Measurements from ENCODE around the gene NPHS1.

The NPHS1 gene

DNA sequence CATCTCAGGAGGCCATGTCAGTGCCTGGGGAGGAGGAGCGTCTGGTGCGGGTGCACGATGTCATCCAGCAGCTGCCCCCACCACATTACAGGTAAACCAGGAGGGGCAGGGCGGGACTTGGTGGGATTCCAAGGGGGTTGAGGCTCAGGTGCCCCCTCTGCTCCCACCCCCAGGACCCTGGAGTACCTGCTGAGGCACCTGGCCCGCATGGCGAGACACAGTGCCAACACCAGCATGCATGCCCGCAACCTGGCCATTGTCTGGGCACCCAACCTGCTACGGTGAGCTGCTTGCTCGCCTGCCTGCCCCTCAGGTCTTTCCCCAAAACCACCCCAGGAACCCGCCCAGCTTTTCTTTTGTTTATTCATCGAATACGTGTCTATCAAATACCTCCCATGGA, 69.7 kb downstream of the NPHS1 start:
- Histone ChIP-seq H3K9me3 (ENCODE audit: control insufficient read depth, insufficient read depth, low read length) (no peaks in the 10 kb centered on the region), H3K4me2 (ENCODE audit: low read length) (no peak overlapping the region), H3K27ac (ENCODE audit: low read depth, low read length) (no peak overlapping the region), H4K20me1 (ENCODE audit: control insufficient read depth, insufficient read depth, low read depth, low read length) (no peaks in the 10 kb centered on the region), H3K4me3 (ENCODE audit: low read length) (no peak overlapping the region), H3K9me2 (replicated peaks; ENCODE audit: control insufficient read depth, low read length) (no peaks in the 10 kb centered on the region), H3K27me3 (ENCODE audit: control insufficient read depth, low read length) (no peaks in the 10 kb centered on the region), H3K4me1 (ENCODE audit: control insufficient read depth, low read length) (no peaks in the 10 kb centered on the region), H3F3A (ENCODE audit: control insufficient read depth, insufficient read depth) (no peaks in the 10 kb centered on the region), H3K79me2 (ENCODE audit: control insufficient read depth, low read length) (no peaks in the 10 kb centered on the region), H3K36me3 (ENCODE audit: control insufficient read depth, low read length) (no peaks in the 10 kb centered on the region)
- TF ChIP-seq EZH2phosphoT487 (IDR thresholded peaks at IDR 0.05; ENCODE audit: borderline replicate concordance, low read length), result no peak
- TF ChIP-seq, protein P1, sequence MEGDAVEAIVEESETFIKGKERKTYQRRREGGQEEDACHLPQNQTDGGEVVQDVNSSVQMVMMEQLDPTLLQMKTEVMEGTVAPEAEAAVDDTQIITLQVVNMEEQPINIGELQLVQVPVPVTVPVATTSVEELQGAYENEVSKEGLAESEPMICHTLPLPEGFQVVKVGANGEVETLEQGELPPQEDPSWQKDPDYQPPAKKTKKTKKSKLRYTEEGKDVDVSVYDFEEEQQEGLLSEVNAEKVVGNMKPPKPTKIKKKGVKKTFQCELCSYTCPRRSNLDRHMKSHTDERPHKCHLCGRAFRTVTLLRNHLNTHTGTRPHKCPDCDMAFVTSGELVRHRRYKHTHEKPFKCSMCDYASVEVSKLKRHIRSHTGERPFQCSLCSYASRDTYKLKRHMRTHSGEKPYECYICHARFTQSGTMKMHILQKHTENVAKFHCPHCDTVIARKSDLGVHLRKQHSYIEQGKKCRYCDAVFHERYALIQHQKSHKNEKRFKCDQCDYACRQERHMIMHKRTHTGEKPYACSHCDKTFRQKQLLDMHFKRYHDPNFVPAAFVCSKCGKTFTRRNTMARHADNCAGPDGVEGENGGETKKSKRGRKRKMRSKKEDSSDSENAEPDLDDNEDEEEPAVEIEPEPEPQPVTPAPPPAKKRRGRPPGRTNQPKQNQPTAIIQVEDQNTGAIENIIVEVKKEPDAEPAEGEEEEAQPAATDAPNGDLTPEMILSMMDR (IDR thresholded peaks at IDR 0.05; ENCODE audit: low read depth, low read length, poor library complexity, severe bottlenecking), result no peak

DNA sequence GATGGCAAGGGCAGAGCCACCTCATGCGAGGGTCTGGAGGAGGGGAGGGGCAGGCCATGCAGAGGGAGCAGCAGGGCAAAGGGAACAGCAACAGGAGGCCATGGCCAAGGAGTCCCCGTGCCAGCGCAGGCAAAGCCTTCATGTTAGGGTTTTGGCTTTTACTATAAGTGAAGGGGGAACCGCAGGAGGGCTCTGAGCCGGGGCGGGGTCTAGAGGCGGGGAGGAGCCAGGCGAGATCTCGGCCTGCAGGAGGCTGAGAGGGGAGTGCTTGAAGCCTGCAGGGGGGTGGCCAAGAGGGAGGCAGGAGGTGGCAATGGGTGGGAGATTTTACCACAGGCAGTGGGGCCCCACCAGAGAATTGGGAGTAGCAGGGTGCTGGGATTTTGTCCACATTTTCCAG, 70.7 kb downstream of the NPHS1 start:
- Histone ChIP-seq H3K9me3 (ENCODE audit: control insufficient read depth, insufficient read depth, low read length) (no peaks in the 10 kb centered on the region), H3K36me3 (ENCODE audit: control insufficient read depth, low read length) (no peaks in the 10 kb centered on the region), H3F3A (ENCODE audit: control insufficient read depth, insufficient read depth) (no peaks in the 10 kb centered on the region), H3K27me3 (ENCODE audit: control insufficient read depth, low read length) (no peaks in the 10 kb centered on the region), H3K9me2 (replicated peaks; ENCODE audit: control insufficient read depth, low read length) (no peaks in the 10 kb centered on the region), H3K4me1 (ENCODE audit: control insufficient read depth, low read length) (peaks cover 1% of the 10 kb centered on the region), H3K4me2 (ENCODE audit: low read length) (no peak overlapping the region), H4K20me1 (ENCODE audit: control insufficient read depth, insufficient read depth, low read depth, low read length) (no peaks in the 10 kb centered on the region), H3K79me2 (ENCODE audit: control insufficient read depth, low read length) (no peaks in the 10 kb centered on the region), H3K27ac (ENCODE audit: low read depth, low read length) (no peak overlapping the region), H3K4me3 (ENCODE audit: low read length) (no peak overlapping the region)
- no peak for TF ChIP-seq EZH2phosphoT487 (IDR thresholded peaks at IDR 0.05; ENCODE audit: borderline replicate concordance, low read length)
- TF ChIP-seq, protein P1 (IDR thresholded peaks at IDR 0.05; ENCODE audit: low read depth, low read length, poor library complexity, severe bottlenecking), result no peak

DNA sequence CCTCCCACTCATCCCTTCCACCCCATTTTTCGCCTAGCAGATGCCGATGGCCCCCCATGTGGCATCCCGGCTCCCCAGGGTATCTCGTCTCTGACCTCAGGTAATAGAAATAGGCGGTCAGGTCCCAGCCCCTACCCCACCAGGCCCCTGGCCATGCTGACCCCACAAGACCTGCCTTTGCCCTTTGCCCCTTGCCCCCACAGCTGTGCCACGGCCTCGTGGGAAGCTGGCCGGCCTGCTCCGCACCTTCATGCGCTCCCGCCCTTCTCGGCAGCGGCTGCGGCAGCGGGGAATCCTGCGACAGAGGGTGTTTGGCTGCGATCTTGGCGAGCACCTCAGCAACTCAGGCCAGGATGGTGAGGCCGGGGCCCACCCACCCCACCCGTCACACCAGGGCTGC, 71.6 kb downstream of the NPHS1 start:
- peaks cover 9% of the 10 kb centered on the region for H3K4me1 ChIP-seq (ENCODE audit: control insufficient read depth, low read length)
- peaks cover 5% of the 10 kb centered on the region; the same call in 1 of the 2 replicates for H3K79me2 ChIP-seq (ENCODE audit: control insufficient read depth, low read length)
- no peaks in the 10 kb centered on the region for H3K36me3 ChIP-seq (ENCODE audit: control insufficient read depth, low read length)
- no peaks in the 10 kb centered on the region for H3K27me3 ChIP-seq (ENCODE audit: control insufficient read depth, low read length)
- H4K20me1 ChIP-seq (ENCODE audit: control insufficient read depth, insufficient read depth, low read depth, low read length), result no peaks in the 10 kb centered on the region
- no peaks in the 10 kb centered on the region for H3F3A ChIP-seq (ENCODE audit: control insufficient read depth, insufficient read depth)
- TF ChIP-seq, protein P1 (IDR thresholded peaks at IDR 0.05; ENCODE audit: low read depth, low read length, poor library complexity, severe bottlenecking), result no peak
- TF ChIP-seq EZH2phosphoT487 (IDR thresholded peaks at IDR 0.05; ENCODE audit: borderline replicate concordance, low read length), result no peak
- no peak overlapping the region for H3K4me2 ChIP-seq (ENCODE audit: low read length)
- H3K4me3 ChIP-seq (ENCODE audit: low read length), result no peak overlapping the region
- H3K9me2 ChIP-seq (replicated peaks; ENCODE audit: control insufficient read depth, low read length), result no peaks in the 10 kb centered on the region
- H3K9me3 ChIP-seq (ENCODE audit: control insufficient read depth, insufficient read depth, low read length), result no peaks in the 10 kb centered on the region
- no peak overlapping the region for H3K27ac ChIP-seq (ENCODE audit: low read depth, low read length)

DNA sequence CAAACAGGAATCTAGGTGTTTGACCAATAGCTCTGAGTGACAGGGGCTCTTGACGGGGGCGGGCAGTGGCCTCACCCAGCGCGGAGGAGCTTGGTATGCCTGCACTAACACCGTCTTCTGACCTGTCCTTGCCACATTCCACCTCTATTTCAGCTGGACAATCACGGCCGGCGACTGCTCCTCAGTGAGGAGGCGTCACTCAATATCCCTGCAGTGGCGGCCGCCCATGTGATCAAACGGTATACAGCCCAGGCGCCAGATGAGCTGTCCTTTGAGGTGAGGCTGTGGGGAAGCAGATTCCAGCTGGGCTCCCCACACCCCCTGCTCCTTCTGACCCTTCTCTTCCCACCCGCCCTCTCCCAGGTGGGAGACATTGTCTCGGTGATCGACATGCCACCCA, 72.2 kb downstream of the NPHS1 start:
- no peak for TF ChIP-seq EZH2phosphoT487 (IDR thresholded peaks at IDR 0.05; ENCODE audit: borderline replicate concordance, low read length)
- TF ChIP-seq, protein P1 (IDR thresholded peaks at IDR 0.05; ENCODE audit: low read depth, low read length, poor library complexity, severe bottlenecking), result no peak
- peaks cover 9% of the 10 kb centered on the region for H3K4me1 ChIP-seq (ENCODE audit: control insufficient read depth, low read length)

More for the DNA sequence above, 72.2 kb downstream of the NPHS1 start:
- Histone ChIP-seq H3F3A (ENCODE audit: control insufficient read depth, insufficient read depth) (no peaks in the 10 kb centered on the region), H3K9me2 (replicated peaks; ENCODE audit: control insufficient read depth, low read length) (no peaks in the 10 kb centered on the region), H3K36me3 (ENCODE audit: control insufficient read depth, low read length) (no peaks in the 10 kb centered on the region), H3K4me2 (ENCODE audit: low read length) (no peak overlapping the region), H3K79me2 (ENCODE audit: control insufficient read depth, low read length) (peaks cover 5% of the 10 kb centered on the region; the same call in 1 of the 2 replicates), H4K20me1 (ENCODE audit: control insufficient read depth, insufficient read depth, low read depth, low read length) (no peaks in the 10 kb centered on the region), H3K4me3 (ENCODE audit: low read length) (no peak overlapping the region), H3K27me3 (ENCODE audit: control insufficient read depth, low read length) (no peaks in the 10 kb centered on the region), H3K27ac (ENCODE audit: low read depth, low read length) (no peak overlapping the region), H3K9me3 (ENCODE audit: control insufficient read depth, insufficient read depth, low read length) (no peaks in the 10 kb centered on the region)

Data from DOHH2 (cell line).